ENCODE results near the gene CCDC136.

DNA sequence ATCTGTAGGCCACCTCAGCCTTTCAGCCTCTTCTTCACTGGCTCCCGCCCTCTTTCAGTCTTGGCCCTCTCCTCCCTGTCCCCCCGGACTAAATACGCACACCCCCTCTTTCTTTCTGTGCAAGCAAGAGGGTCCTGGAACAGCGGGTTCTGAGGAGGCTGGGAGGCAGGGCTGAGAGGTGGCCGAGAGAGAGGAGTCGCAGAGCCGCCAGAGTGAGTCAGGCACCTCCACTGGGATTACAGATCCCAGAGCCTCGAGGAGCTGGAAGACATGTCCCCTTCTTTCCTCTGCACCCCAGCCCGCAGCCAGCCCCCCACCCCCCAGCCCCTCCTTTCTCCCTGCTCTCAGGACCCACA lies 182 bp downstream of the CCDC136 start:
- TF ChIP-seq, protein P1, sequence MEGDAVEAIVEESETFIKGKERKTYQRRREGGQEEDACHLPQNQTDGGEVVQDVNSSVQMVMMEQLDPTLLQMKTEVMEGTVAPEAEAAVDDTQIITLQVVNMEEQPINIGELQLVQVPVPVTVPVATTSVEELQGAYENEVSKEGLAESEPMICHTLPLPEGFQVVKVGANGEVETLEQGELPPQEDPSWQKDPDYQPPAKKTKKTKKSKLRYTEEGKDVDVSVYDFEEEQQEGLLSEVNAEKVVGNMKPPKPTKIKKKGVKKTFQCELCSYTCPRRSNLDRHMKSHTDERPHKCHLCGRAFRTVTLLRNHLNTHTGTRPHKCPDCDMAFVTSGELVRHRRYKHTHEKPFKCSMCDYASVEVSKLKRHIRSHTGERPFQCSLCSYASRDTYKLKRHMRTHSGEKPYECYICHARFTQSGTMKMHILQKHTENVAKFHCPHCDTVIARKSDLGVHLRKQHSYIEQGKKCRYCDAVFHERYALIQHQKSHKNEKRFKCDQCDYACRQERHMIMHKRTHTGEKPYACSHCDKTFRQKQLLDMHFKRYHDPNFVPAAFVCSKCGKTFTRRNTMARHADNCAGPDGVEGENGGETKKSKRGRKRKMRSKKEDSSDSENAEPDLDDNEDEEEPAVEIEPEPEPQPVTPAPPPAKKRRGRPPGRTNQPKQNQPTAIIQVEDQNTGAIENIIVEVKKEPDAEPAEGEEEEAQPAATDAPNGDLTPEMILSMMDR (optimal IDR thresholded peaks at IDR 0.05 in 1 of 3, IDR thresholded peaks at IDR 0.05 in 1 of 3, conservative IDR thresholded peaks at IDR 0.05 in 1 of 3; ENCODE audit: extremely low read depth in 1 of 3, insufficient read depth in 2 of 3, low read length in 3 of 3), result no peak
- no peak for TF ChIP-seq EZH2 (IDR thresholded peaks at IDR 0.05; ENCODE audit: low read length)

Data from keratinocyte (primary cell).